IMR-90 (cell line): ENCODE results near the gene PPP4C. TPM values are rescaled to one million over a fixed set of nuclear protein-coding genes. Genes with fewer than 3 reads are reported as not detected.

Experiments
- ATAC-seq: fragments of 200-7000 bp; cut with Tn5 transposase; 2 replicates; pipeline ENCODE4 v1.9.1; 2020; ENCODE audit warnings: low read depth, mild to moderate bottlenecking, moderate library complexity
- BruUV-seq: library from RNA; stranded (reverse); fragments of 400-500 nt; replicated peaks from 2 replicates; lab custom pipeline; 2021; lab: Mats Ljungman, UMichigan
- CTCF ChIA-PET: fragments of 300-600 bp; formaldehyde crosslinking; extraction: SDS; loops from one replicate; lab custom pipeline; 2021; ENCODE audit warnings: antibody characterized with exemption; lab: Yijun Ruan, JAX
- POLR2A ChIA-PET: fragments of 300-600 bp; sonication (Branson Sonifier 250); formaldehyde crosslinking; loops from one replicate; lab custom pipeline; 2022; ENCODE audit warnings: antibody characterized with exemption; ENCODE audit not compliant: unreplicated experiment; lab: Charles Lee
- DNase-seq: peaks from one replicate; pipeline ENCODE4 v3.0.0; 2013
- H2AFZ ChIP-seq: replicated peaks from 2 replicates; pipeline ENCODE3; 2013; ENCODE audit warnings: low read length, mild to moderate bottlenecking; ENCODE audit not compliant: poor library complexity
- H2AK5ac ChIP-seq: 2 replicates; pipeline ENCODE4 v1.6.1; 2013; ENCODE audit warnings: low read depth, low read length, inconsistent platforms
- H2AK9ac ChIP-seq: replicated peaks from 2 replicates; pipeline ENCODE3; 2013; ENCODE audit warnings: mild to moderate bottlenecking, low read depth, low read length, moderate library complexity; ENCODE audit not compliant: poor library complexity
- H2BK120ac ChIP-seq: 2 replicates; pipeline ENCODE4 v1.6.1; 2013; ENCODE audit warnings: low read depth, low read length, inconsistent platforms
- H2BK15ac ChIP-seq: 3 replicates; pipeline ENCODE4 v1.6.1; 2013; ENCODE audit warnings: low read depth, low read length, inconsistent platforms
- H2BK20ac ChIP-seq: 2 replicates; pipeline ENCODE4 v1.6.1; 2013; ENCODE audit warnings: low read depth, mild to moderate bottlenecking, inconsistent platforms, low read length, moderate library complexity
- H2BK5ac ChIP-seq: 2 replicates; pipeline ENCODE4 v1.6.1; 2013; ENCODE audit warnings: mild to moderate bottlenecking, low read depth, low read length, inconsistent platforms; ENCODE audit not compliant: poor library complexity, severe bottlenecking
- H3K14ac ChIP-seq: replicated peaks from 2 replicates; pipeline ENCODE4 v1.6.1; 2013; ENCODE audit warnings: low read depth, low read length, inconsistent platforms
- H3K18ac ChIP-seq: 2 replicates; pipeline ENCODE4 v1.6.1; 2013; ENCODE audit warnings: low read depth, low read length, control low read depth
- H3K23ac ChIP-seq: 2 replicates; pipeline ENCODE4 v1.6.1; 2013; ENCODE audit warnings: low read depth, low read length, inconsistent platforms
- H3K27ac ChIP-seq: 2 replicates; pipeline ENCODE4 v1.5.1; 2013; ENCODE audit warnings: mild to moderate bottlenecking, control low read depth, low read length; ENCODE audit not compliant: insufficient read depth
- H3K27me3 ChIP-seq: 2 replicates; pipeline ENCODE4 v1.6.1; 2013; ENCODE audit warnings: low read length; ENCODE audit not compliant: control insufficient read depth, insufficient read depth
- H3K36me3 ChIP-seq: 2 replicates; pipeline ENCODE4 v1.6.1; 2013; ENCODE audit warnings: low read length, mixed read lengths; ENCODE audit not compliant: control insufficient read depth, insufficient read depth
- H3K4ac ChIP-seq: 2 replicates; pipeline ENCODE4 v1.6.1; 2013; ENCODE audit warnings: low read depth, low read length, inconsistent platforms
- H3K4me1 ChIP-seq: 2 replicates; pipeline ENCODE4 v1.6.1; 2013; ENCODE audit warnings: low read length, mixed read lengths; ENCODE audit not compliant: control insufficient read depth, insufficient read depth
- H3K4me2 ChIP-seq: 2 replicates; pipeline ENCODE4 v1.6.1; 2013; ENCODE audit warnings: low read depth, mild to moderate bottlenecking, control low read depth, low read length, moderate library complexity
- H3K4me3 ChIP-seq: 2 replicates; pipeline ENCODE4 v1.5.1; 2013; ENCODE audit warnings: low read depth, mild to moderate bottlenecking, control low read depth, low read length, moderate library complexity; ENCODE audit not compliant: insufficient read depth
- H3K56ac ChIP-seq: 2 replicates; pipeline ENCODE4 v1.6.1; 2013; ENCODE audit warnings: low read length, inconsistent platforms; ENCODE audit not compliant: insufficient read depth; ENCODE audit errors: extremely low read depth
- H3K79me1 ChIP-seq, 2 experiments: 2 replicates each; pipeline ENCODE4 v1.6.1; 2013; ENCODE audit warnings: low read length in 2 of 2, inconsistent platforms in 1 of 2, low read depth in 1 of 2
- H3K9ac ChIP-seq: 2 replicates; pipeline ENCODE4 v1.6.1; 2013; ENCODE audit warnings: low read depth, low read length, control low read depth
- H3K9me1 ChIP-seq: 2 replicates; pipeline ENCODE4 v1.6.1; 2013; ENCODE audit warnings: low read length, inconsistent platforms; ENCODE audit not compliant: insufficient read depth
- H3K9me3 ChIP-seq: 2 replicates; pipeline ENCODE4 v1.6.1; 2013; ENCODE audit warnings: low read length; ENCODE audit not compliant: control insufficient read depth, insufficient read depth
- H4K20me1 ChIP-seq: 2 replicates; pipeline ENCODE4 v1.6.1; 2013; ENCODE audit warnings: low read length, inconsistent platforms; ENCODE audit not compliant: insufficient read depth
- H4K5ac ChIP-seq: 2 replicates; pipeline ENCODE4 v1.6.1; 2013; ENCODE audit warnings: mild to moderate bottlenecking, low read depth, low read length, control low read depth
- H4K8ac ChIP-seq, 2 experiments: 2 replicates each; pipeline ENCODE4 v1.6.1; 2013; ENCODE audit warnings: low read depth in 2 of 2, low read length in 2 of 2, control low read depth in 1 of 2, inconsistent platforms in 1 of 2
- H4K91ac ChIP-seq: 2 replicates; pipeline ENCODE4 v1.6.1; 2013; ENCODE audit warnings: low read depth, low read length, inconsistent platforms; ENCODE audit not compliant: insufficient read depth
- MAZ ChIP-seq: IDR thresholded peaks from 2 replicates; pipeline ENCODE4 v1.6.1; 2012; ENCODE audit warnings: low read depth, mild to moderate bottlenecking, low read length, improper control_type of control experiment, moderate library complexity, borderline replicate concordance
- MXI1 ChIP-seq: IDR thresholded peaks from 2 replicates; pipeline ENCODE4 v1.6.1; 2012; ENCODE audit warnings: low read depth, mild to moderate bottlenecking, low read length, moderate library complexity, borderline replicate concordance
- RAD21 ChIP-seq: IDR thresholded peaks from 2 replicates; pipeline ENCODE4 v1.6.1; 2012; ENCODE audit warnings: low read length, improper control_type of control experiment
- RFX5 ChIP-seq: IDR thresholded peaks from 2 replicates; pipeline ENCODE4 v1.8.0; 2012; ENCODE audit warnings: low read depth, mild to moderate bottlenecking, low read length, moderate library complexity
- SMC3 ChIP-seq: fragments of 150-350 bp; IDR thresholded peaks from 2 replicates; pipeline ENCODE4 v1.6.1; 2016; ENCODE audit warnings: low read depth, mild to moderate bottlenecking, antibody characterized with exemption, low read length, moderate library complexity
- WGBS, 2 experiments: methylation state at CpG; one replicate each; pipeline versions ENCODE4 v1.1.5 to v1.1.7; 2013; ENCODE audit warnings: missing lambda C conversion rate in 2 of 2; ENCODE audit not compliant: insufficient read length in 1 of 2; ENCODE audit errors: extremely low coverage in 2 of 2; 5-methylcytosine and 5-hydroxymethylcytosine counted together
- dilution Hi-C: fragments of 300-500 bp; cut with HindIII; formaldehyde crosslinking; loops from one replicate; pipeline ENCODE4 v1.14.3; 2018; ENCODE audit warnings: low sequenced_read_pairs; ENCODE audit not compliant: unreplicated experiment
- in situ Hi-C: fragments of 300-500 bp; cut with MboI; formaldehyde crosslinking; loops from 3 replicates; pipeline ENCODE4 v1.14.3; 2019; ENCODE audit warnings: low sequenced_read_pairs, inconsistent platforms, mixed read lengths
- intact Hi-C: fragments of 100-400 bp; cut with micrococcal nuclease; formaldehyde crosslinking; loops from 2 replicates; pipeline ENCODE4 v1.10.0; 2022
- polyA plus RNA-seq, 3 experiments: library from polyadenylated mRNA; depleted of rRNA; stranded (reverse); fragments of >200 nt; gene quantifications; 2 replicates each; pipeline ENCODE4 v1.2.3, GENCODE V29; 2012; ENCODE audit warnings: low replicate concordance in 1 of 3
- total RNA-seq: library from RNA; depleted of rRNA; stranded (reverse); fragments of >200 nt; gene quantifications from 2 replicates; pipeline ENCODE4 v1.2.3, GENCODE V29; 2012
- TF ChIP-seq, protein P1 (sequence below): fragments of 150-350 bp; IDR thresholded peaks from 2 replicates; pipeline ENCODE4 v1.6.1; 2017; ENCODE audit warnings: mild to moderate bottlenecking, antibody characterized with exemption, low read length, low read depth
- TF ChIP-seq, protein P2 (sequence below): conservative IDR thresholded peaks from 2 replicates; pipeline ENCODE4 v1.5.1; 2012; ENCODE audit warnings: mild to moderate bottlenecking, low read depth, low read length, improper control_type of control experiment

Gene PPP4C
- total and polyA plus RNA-seq, 2 of the 4 experiments (the other 2 are of a cell fraction), result 200 to 209 TPM

DNA sequence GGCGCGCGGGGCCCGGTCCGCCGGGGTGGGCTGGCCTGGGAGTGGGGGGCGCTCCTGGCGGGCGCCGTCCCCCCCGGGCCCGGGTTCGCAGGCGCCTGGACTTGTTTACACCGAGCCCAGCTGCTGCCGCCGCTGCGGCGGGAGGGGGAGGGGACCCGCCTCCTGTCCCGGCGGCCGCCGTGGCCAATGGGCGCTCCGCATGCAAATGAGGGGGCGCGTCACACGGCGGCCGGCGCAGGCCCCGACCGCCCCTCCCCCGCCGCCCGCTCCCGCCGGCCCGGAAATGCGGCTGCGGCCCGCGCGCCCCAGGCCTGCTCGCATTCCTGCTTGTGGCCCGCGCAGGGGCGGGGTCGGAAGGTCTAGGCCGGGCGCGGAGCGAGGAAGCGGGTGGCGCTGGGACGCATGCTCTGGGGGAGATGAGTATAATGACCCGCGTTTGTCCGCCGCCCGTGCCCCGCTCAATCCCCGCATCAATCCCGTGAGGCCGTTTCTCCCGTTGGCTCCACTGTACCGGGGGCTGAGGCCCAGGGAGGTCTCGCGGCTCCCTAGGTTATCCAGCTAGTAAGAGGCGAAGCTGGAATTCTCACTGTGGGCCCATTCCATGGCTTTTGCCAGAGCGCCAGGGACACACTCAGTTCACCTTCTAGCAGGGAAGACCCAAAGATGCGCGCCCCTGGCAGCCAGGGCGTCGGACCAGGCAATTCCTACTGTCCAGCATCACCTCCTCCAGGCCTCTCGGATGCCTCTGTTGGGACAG, 20.5 kb downstream of the PPP4C start, which contains the start of gene YPEL3:
Gene YPEL3, minus strand, starts transcription at position 109 of the 757 bp plus-strand sequence. CDS start 731 bp downstream, outside the sequence.
- Histone ChIP-seq H4K20me1 (no peaks in the 10 kb centered on the region), H3K79me1 (peaks cover 0 to 18% of the 10 kb centered on the region in 2 experiments; a peak in 2 of 4 replicates), H3K4me2 (peak within 1 kb of the TSS; percentile 96), H3K9me3 (peaks cover 11% of the 10 kb centered on the region), H4K8ac (peak within 1 kb of the TSS; percentile 96 to 100), H3K4me3 (peak within 1 kb of the TSS; percentile 54), H2BK15ac (peak within 1 kb of the TSS; percentile 76; the same call in 1 of the 3 replicates), H3K4ac (peak within 1 kb of the TSS; percentile 77), H3K56ac (peak within 1 kb of the TSS; percentile 66; the same call in 1 of the 2 replicates), H3K18ac (peak within 1 kb of the TSS; percentile 73), H2BK120ac (peak within 1 kb of the TSS; percentile 61), H3K23ac (peak within 1 kb of the TSS; percentile 38; the same call in 1 of the 2 replicates), H3K36me3 (peaks cover 6% of the 10 kb centered on the region), H2AK9ac (peak within 1 kb of the TSS; percentile 98), H3K27me3 (no peaks in the 10 kb centered on the region), H3K4me1 (peaks cover 13% of the 10 kb centered on the region), H4K91ac (peak within 1 kb of the TSS; percentile 95), H3K14ac (peak within 1 kb of the TSS; percentile 50), H3K9me1 (no peaks in the 10 kb centered on the region), H2AK5ac (peak within 1 kb of the TSS; percentile 86), H2AFZ (peak within 1 kb of the TSS; percentile 98), H3K27ac (peak within 1 kb of the TSS; percentile 91), H2BK5ac (peak within 1 kb of the TSS; percentile 76), H4K5ac (peak within 1 kb of the TSS; percentile 99), H3K9ac (peak within 1 kb of the TSS; percentile 85), H2BK20ac (peak within 1 kb of the TSS; percentile 20; the same call in 1 of the 2 replicates)
- ATAC-seq (peak; percentile 84), DNase-seq (peak; percentile 86)
- no TSS peak for BruUV-seq
- dilution Hi-C loops (no loop called here), intact Hi-C loops (loop anchor here (10.0 kb wide), 1 partner anchor 309 kb away; the partner anchor contains the start of gene ZNF771), in situ Hi-C loops (loop anchor here (5.0 kb wide), 1 partner anchor 56 kb away; no protein-coding TSS in a partner anchor)
- ChIA-PET CTCF (interaction anchor here (0.6 kb wide), 1 partner anchor 844 kb away, joined by 5 read pairs; no protein-coding TSS in a partner anchor), POLR2A (no interaction called here)
- peak; percentile 67 for TF ChIP-seq MAZ
- TF ChIP-seq RAD21, result no peak
- TF ChIP-seq RFX5, result no peak
- peak; percentile 22; the same call in 1 of the 2 replicates for TF ChIP-seq MXI1
- TF ChIP-seq, protein P1, sequence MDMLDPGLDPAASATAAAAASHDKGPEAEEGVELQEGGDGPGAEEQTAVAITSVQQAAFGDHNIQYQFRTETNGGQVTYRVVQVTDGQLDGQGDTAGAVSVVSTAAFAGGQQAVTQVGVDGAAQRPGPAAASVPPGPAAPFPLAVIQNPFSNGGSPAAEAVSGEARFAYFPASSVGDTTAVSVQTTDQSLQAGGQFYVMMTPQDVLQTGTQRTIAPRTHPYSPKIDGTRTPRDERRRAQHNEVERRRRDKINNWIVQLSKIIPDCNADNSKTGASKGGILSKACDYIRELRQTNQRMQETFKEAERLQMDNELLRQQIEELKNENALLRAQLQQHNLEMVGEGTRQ, result peak; percentile 22; the same call in 1 of the 2 replicates
- TF ChIP-seq SMC3, result no peak
- TF ChIP-seq, protein P2, sequence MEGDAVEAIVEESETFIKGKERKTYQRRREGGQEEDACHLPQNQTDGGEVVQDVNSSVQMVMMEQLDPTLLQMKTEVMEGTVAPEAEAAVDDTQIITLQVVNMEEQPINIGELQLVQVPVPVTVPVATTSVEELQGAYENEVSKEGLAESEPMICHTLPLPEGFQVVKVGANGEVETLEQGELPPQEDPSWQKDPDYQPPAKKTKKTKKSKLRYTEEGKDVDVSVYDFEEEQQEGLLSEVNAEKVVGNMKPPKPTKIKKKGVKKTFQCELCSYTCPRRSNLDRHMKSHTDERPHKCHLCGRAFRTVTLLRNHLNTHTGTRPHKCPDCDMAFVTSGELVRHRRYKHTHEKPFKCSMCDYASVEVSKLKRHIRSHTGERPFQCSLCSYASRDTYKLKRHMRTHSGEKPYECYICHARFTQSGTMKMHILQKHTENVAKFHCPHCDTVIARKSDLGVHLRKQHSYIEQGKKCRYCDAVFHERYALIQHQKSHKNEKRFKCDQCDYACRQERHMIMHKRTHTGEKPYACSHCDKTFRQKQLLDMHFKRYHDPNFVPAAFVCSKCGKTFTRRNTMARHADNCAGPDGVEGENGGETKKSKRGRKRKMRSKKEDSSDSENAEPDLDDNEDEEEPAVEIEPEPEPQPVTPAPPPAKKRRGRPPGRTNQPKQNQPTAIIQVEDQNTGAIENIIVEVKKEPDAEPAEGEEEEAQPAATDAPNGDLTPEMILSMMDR, result no peak
- 26% methylated on average over 37 of the region's 77 CpGs; no CpG with 5 or more reads in 1 of the 2 experiments for WGBS, 2 experiments
